Subcutaneous abdominal adipose tissue (tissue), 5 donors: ENCODE measurements around the gene RUFY1.

Source experiments
- H3K27ac ChIP-seq: one replicate; pipeline ENCODE4 v1.7.0; 2013; ENCODE audit warnings: low read depth, mild to moderate bottlenecking, inconsistent platforms, low read length, moderate library complexity
- H3K27me3 ChIP-seq, 5 donors: one replicate each; pipeline ENCODE4 v1.7.0; 2013; ENCODE audit warnings: low read length in 5 of 5, inconsistent platforms in 1 of 5; ENCODE audit not compliant: control insufficient read depth in 5 of 5, insufficient read depth in 4 of 5
- H3K36me3 ChIP-seq, 5 donors: one replicate each; pipeline ENCODE4 v1.7.0; 2013; ENCODE audit warnings: low read length in 5 of 5; ENCODE audit not compliant: control insufficient read depth in 5 of 5, insufficient read depth in 5 of 5
- H3K4me1 ChIP-seq, 5 donors: one replicate each; pipeline ENCODE4 v1.7.0; 2013; ENCODE audit warnings: low read length in 5 of 5, mild to moderate bottlenecking in 3 of 5, moderate library complexity in 1 of 5; ENCODE audit not compliant: control insufficient read depth in 5 of 5, insufficient read depth in 5 of 5
- H3K4me3 ChIP-seq, 5 donors: one replicate each; pipeline ENCODE4 v1.7.0; 2013; ENCODE audit warnings: low read length in 5 of 5, low read depth in 1 of 5
- H3K9ac ChIP-seq, 5 donors: one replicate each; pipeline ENCODE4 v1.7.0; 2013; ENCODE audit warnings: low read length in 5 of 5, mild to moderate bottlenecking in 4 of 5, moderate library complexity in 3 of 5
- H3K9me3 ChIP-seq, 5 donors: one replicate each; pipeline ENCODE4 v1.7.0; 2013; ENCODE audit warnings: low read length in 5 of 5; ENCODE audit not compliant: control insufficient read depth in 5 of 5
- donor health status: healthy.
- donor health status: healthy.
- donor health status: healthy.
- donor health status: healthy.
- donor health status: healthy.

The RUFY1 gene

DNA sequence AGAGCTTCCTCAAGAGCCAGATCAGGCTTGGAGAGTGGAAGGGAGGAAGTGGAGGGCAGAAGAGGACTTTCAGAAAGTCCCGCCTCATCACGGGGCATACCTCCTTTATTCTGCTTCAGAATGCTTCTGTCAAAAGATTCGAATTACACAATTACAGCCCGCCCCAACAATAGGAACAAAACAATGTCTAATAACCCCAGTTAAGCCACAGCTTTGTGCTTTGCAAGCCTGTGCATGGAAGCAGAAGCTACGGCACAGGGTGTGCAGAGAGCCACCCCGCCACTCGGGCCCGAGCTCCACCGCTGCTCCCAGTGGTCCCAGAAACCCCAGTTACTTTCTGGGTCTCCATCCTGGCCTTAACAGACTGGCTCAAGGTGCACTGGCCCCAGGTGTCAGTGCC is 49.6 kb downstream of the RUFY1 start:
- Histone ChIP-seq H3K27me3 (no peaks in the 10 kb centered on the region), H3K36me3 (peaks cover 4 to 79% (median 66%) of the 10 kb centered on the region in 5 donors), H3K27ac (no peak overlapping the region), H3K4me3 (no peak overlapping the region), H3K4me1 (peaks cover 0 to 5% (median 4%) of the 10 kb centered on the region in 5 donors), H3K9ac (no peak overlapping the region), H3K9me3 (no peaks in the 10 kb centered on the region)

DNA sequence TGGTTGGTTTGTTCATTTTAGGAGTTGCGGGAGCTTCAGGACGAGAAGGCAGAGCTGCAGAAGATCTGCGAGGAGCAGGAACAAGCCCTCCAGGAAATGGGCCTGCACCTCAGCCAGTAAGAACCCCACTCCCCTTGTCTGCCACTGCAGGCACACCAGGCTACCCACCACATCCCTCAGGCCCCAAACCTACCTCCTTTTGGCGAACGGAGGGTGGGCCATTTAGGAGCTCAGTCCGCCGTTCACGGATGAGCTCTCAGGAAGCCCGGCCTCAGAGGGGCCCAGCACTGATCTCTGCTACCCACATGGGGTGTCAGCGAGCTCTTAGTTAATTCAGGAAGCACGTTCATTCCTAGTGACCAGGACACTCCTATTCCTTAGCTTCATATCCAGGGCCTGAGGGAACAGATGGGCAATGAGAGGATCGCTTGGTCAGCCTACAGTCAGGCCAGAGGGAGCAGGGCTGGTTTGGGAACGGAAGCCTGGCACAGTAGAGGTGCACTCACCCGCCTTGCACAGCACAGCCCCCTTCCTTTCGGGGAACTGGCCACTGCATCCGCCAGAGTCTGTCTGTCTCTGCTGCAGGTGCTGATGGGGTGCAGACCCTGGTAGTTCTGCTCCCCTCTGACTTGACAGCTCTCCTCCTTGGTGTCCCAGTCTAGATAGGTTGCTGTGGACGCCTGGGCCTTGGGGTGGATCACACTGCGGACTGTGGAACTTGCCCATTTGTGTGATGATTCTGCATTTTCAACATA is 51.7 kb downstream of the RUFY1 start:
- no peak overlapping the region for H3K4me3 ChIP-seq
- no peak overlapping the region for H3K27ac ChIP-seq
- H3K27me3 ChIP-seq = no peaks in the 10 kb centered on the region
- H3K4me1 ChIP-seq = peaks cover 0 to 18% (median 10%) of the 10 kb centered on the region in 5 donors
- H3K9ac ChIP-seq = no peak overlapping the region
- no peaks in the 10 kb centered on the region for H3K9me3 ChIP-seq
- peaks cover 0 to 81% (median 65%) of the 10 kb centered on the region in 5 donors for H3K36me3 ChIP-seq

GRCh38 chr5:179603308-179603707 is 53.0 kb downstream of the RUFY1 start:
- Histone ChIP-seq H3K9ac (no peak overlapping the region), H3K4me1 (peaks cover 0 to 18% (median 12%) of the 10 kb centered on the region in 5 donors), H3K4me3 (no peak overlapping the region), H3K36me3 (peaks cover 0 to 81% (median 72%) of the 10 kb centered on the region in 5 donors), H3K27me3 (no peaks in the 10 kb centered on the region), H3K9me3 (no peaks in the 10 kb centered on the region), H3K27ac (no peak overlapping the region)

- Histone ChIP-seq H3K27ac (no peak overlapping the region), H3K36me3 (peaks cover 0 to 80% (median 66%) of the 10 kb centered on the region in 5 donors), H3K4me1 (peaks cover 0 to 23% (median 21%) of the 10 kb centered on the region in 5 donors), H3K27me3 (no peaks in the 10 kb centered on the region), H3K9me3 (no peaks in the 10 kb centered on the region), H3K9ac (no peak overlapping the region), H3K4me3 (no peak overlapping the region)
These were observed 54.9 kb downstream of the RUFY1 start for GRCh38 chr5:179605026-179605833.

GRCh38 chr5:179606071-179606909 is 55.9 kb downstream of the RUFY1 start:
- Histone ChIP-seq H3K27ac (no peak overlapping the region), H3K9ac (no peak overlapping the region), H3K4me1 (peaks cover 3 to 34% (median 30%) of the 10 kb centered on the region in 5 donors), H3K36me3 (peaks cover 0 to 88% (median 70%) of the 10 kb centered on the region in 5 donors), H3K27me3 (no peaks in the 10 kb centered on the region), H3K9me3 (no peaks in the 10 kb centered on the region), H3K4me3 (no peak overlapping the region)

DNA sequence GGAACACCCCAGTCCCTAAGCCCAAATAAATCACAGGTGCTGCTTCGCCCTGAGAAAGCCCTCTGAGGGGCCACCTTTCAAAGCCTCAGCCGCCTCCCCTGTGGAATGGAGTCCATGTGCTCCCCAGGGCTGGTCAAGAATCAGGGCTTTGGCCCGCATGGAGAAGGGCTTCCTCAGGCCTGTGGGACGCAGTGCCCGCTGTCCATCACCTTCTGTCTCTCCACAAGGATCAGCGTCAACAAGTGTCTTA is 56.5 kb downstream of the RUFY1 start:
- Histone ChIP-seq H3K4me3 (no peak overlapping the region), H3K27ac (no peak overlapping the region), H3K27me3 (no peaks in the 10 kb centered on the region), H3K36me3 (peaks cover 0 to 91% (median 73%) of the 10 kb centered on the region in 5 donors), H3K9me3 (no peaks in the 10 kb centered on the region), H3K4me1 (peaks cover 3 to 39% (median 36%) of the 10 kb centered on the region in 5 donors), H3K9ac (no peak overlapping the region)

GRCh38 chr5:179607160-179607931 is 57.0 kb downstream of the RUFY1 start:
- Histone ChIP-seq H3K4me1 (peaks cover 3 to 42% (median 38%) of the 10 kb centered on the region in 5 donors), H3K36me3 (peaks cover 0 to 89% (median 71%) of the 10 kb centered on the region in 5 donors), H3K9me3 (no peaks in the 10 kb centered on the region), H3K27ac (no peak overlapping the region), H3K9ac (no peak overlapping the region), H3K4me3 (no peak overlapping the region), H3K27me3 (no peaks in the 10 kb centered on the region)

GRCh38 chr5:179608131-179608581 is 57.8 kb downstream of the RUFY1 start:
- Histone ChIP-seq H3K9me3 (no peaks in the 10 kb centered on the region), H3K36me3 (peaks cover 7 to 91% (median 73%) of the 10 kb centered on the region in 5 donors), H3K27me3 (no peaks in the 10 kb centered on the region), H3K4me1 (peaks cover 3 to 50% (median 44%) of the 10 kb centered on the region in 5 donors), H3K27ac (no peak overlapping the region), H3K9ac (no peak overlapping the region), H3K4me3 (no peak overlapping the region)

- Histone ChIP-seq H3K4me3 (no peak overlapping the region), H3K27ac (no peak overlapping the region), H3K9me3 (no peaks in the 10 kb centered on the region), H3K27me3 (no peaks in the 10 kb centered on the region), H3K4me1 (peaks cover 3 to 58% (median 51%) of the 10 kb centered on the region in 5 donors), H3K36me3 (peaks cover 16 to 95% (median 85%) of the 10 kb centered on the region in 5 donors), H3K9ac (no peak overlapping the region)
These were observed 59.4 kb downstream of the RUFY1 start for GRCh38 chr5:179609834-179610108.
